GM11168 (cell line): Measurements from ENCODE around the gene HAGHL.

Experiments used
- in situ Hi-C: fragments of 300-500 bp; cut with MboI; formaldehyde crosslinking; loops from one replicate; pipeline ENCODE4 v1.12.0; 2022; ENCODE audit warnings: low sequenced_read_pairs; ENCODE audit not compliant: unreplicated experiment

HAGHL gene

GRCh38 chr16:718922-719321 is 8.0 kb upstream of the HAGHL start:
- in situ Hi-C loops, result no loop called here

- in situ Hi-C loops, result no loop called here
Measured at GRCh38 chr16:719815-720446, 7.0 kb upstream of the HAGHL start.

GRCh38 chr16:720447-720989 is 6.4 kb upstream of the HAGHL start:
- in situ Hi-C loops, result no loop called here

GRCh38 chr16:720990-721764 is 5.7 kb upstream of the HAGHL start, which contains the start of gene ANTKMT:
ANTKMT (plus strand) TSS chr16:721146; CDS start chr16:721275, 129 bp downstream.
- in situ Hi-C loops, result no loop called here

GRCh38 chr16:721765-722540 is 5.0 kb upstream of the HAGHL start:
- in situ Hi-C loops, result no loop called here

- in situ Hi-C loops, result no loop called here
Measured at GRCh38 chr16:722835-723633, 3.9 kb upstream of the HAGHL start.

GRCh38 chr16:723695-724094 is 3.2 kb upstream of the HAGHL start:
- in situ Hi-C loops, result no loop called here

- in situ Hi-C loops, result no loop called here
Measured at GRCh38 chr16:724188-725040, 2.5 kb upstream of the HAGHL start.

- in situ Hi-C loops, result no loop called here
Measured at GRCh38 chr16:725041-725376, 1.9 kb upstream of the HAGHL start.

- in situ Hi-C loops, result no loop called here
Measured at GRCh38 chr16:725463-726187, 1.3 kb upstream of the HAGHL start.

- in situ Hi-C loops, result no loop called here
Measured at GRCh38 chr16:726188-726437, 793 bp upstream of the HAGHL start.

GRCh38 chr16:727291-727977 is 528 bp downstream of the HAGHL start:
- in situ Hi-C loops, result no loop called here

GRCh38 chr16:728131-728889 is 1.4 kb downstream of the HAGHL start:
- in situ Hi-C loops, result no loop called here

GRCh38 chr16:728890-729744 is 2.2 kb downstream of the HAGHL start:
- in situ Hi-C loops, result no loop called here

GRCh38 chr16:729768-730665 is 3.1 kb downstream of the HAGHL start:
- in situ Hi-C loops, result no loop called here
